ENCODE results near the gene TRIM40. TPM values are rescaled to one million over a fixed set of nuclear protein-coding genes. Genes with fewer than 3 reads are reported as not detected.

TRIM40 gene
- total RNA-seq (2022; extraction: Qiagen RNA extraction) = not detected in 5 replicates

GRCh38 chr6:30135757-30136156, at the start of gene TRIM40:
Gene TRIM40 (plus strand): TSS chr6:30136140. CDS start chr6:30137037, 897 bp downstream.

GRCh38 chr6:30113003-30113759, 22.8 kb upstream of the TRIM40 start, which contains the start of gene TRIM31:
Gene TRIM31 (minus strand): TSS chr6:30113090. CDS start chr6:30112805, 285 bp downstream.

GRCh38 chr6:30160785-30161531, 25.0 kb downstream of the TRIM40 start, which contains the start of gene TRIM10:
Gene TRIM10 (minus strand): TSS chr6:30161211. CDS start chr6:30160858, 353 bp downstream.

GRCh38 chr6:30163090-30163917, 27.4 kb downstream of the TRIM40 start, which contains the start of gene TRIM15:
Gene TRIM15 (plus strand): TSS chr6:30163546. CDS start chr6:30163685, 139 bp downstream.

Other genes starting within 250 kb of the TRIM40 start
- gene HLA-A, start 193.6 kb upstream of the TRIM40 start, total RNA-seq (2022; extraction: Qiagen RNA extraction) = 120 to 143 TPM (median 135 TPM) in 5 replicates
- gene POLR1H, start 74.9 kb upstream of the TRIM40 start, total RNA-seq (2022; extraction: Qiagen RNA extraction) = 29.0 to 31.5 TPM (median 30.1 TPM) in 5 replicates
- 37.8 to 43.5 TPM (median 41.4 TPM) in 5 replicates for gene PPP1R11, start 68.9 kb upstream of the TRIM40 start, total RNA-seq (2022; extraction: Qiagen RNA extraction)
- gene RNF39, start 60.4 kb upstream of the TRIM40 start, total RNA-seq (2022; extraction: Qiagen RNA extraction) = 0.06 to 0.10 TPM in 2 of 5 replicates, not detected in the others
- gene TRIM31, start 23.1 kb upstream of the TRIM40 start, total RNA-seq (2022; extraction: Qiagen RNA extraction) = 0.69 to 0.76 TPM (median 0.70 TPM) in 5 replicates
- gene TRIM10, start 25.1 kb downstream of the TRIM40 start, total RNA-seq (2022; extraction: Qiagen RNA extraction) = 0.04 TPM in 1 of 5 replicates, not detected in the others
- gene TRIM15, start 27.4 kb downstream of the TRIM40 start, total RNA-seq (2022; extraction: Qiagen RNA extraction) = not detected in 5 replicates
- gene TRIM26, start 77.3 kb downstream of the TRIM40 start, total RNA-seq (2022; extraction: Qiagen RNA extraction) = 27.4 to 30.7 TPM (median 28.7 TPM) in 5 replicates
- 6.1 to 7.7 TPM (median 6.9 TPM) in 5 replicates for gene TRIM39, start 190.8 kb downstream of the TRIM40 start, total RNA-seq (2022; extraction: Qiagen RNA extraction)
- gene RPP21, start 209.0 kb downstream of the TRIM40 start, total RNA-seq (2022; extraction: Qiagen RNA extraction) = 58.2 to 72.2 TPM (median 64.0 TPM) in 5 replicates